Tongue (tissue), 2 donors: ENCODE measurements around the gene CD27. TPM values are rescaled to one million over a fixed set of nuclear protein-coding genes. Genes with fewer than 3 reads are reported as not detected.
"Not testable (repeated sequence)": the region's sequence is repeated elsewhere in the genome, so short reads cannot be mapped to it uniquely, and the experiment has no call there.

Experiments used
- DNase-seq: peaks from one replicate; pipeline ENCODE4 v3.0.0-alpha.2; 2015
- total RNA-seq: library from RNA; depleted of rRNA; stranded (reverse); fragments of >200 nt; gene quantifications from one replicate; pipeline ENCODE4 v1.2.3, GENCODE V29; 2014

The CD27 gene
- total RNA-seq: 0.31 TPM

DNA sequence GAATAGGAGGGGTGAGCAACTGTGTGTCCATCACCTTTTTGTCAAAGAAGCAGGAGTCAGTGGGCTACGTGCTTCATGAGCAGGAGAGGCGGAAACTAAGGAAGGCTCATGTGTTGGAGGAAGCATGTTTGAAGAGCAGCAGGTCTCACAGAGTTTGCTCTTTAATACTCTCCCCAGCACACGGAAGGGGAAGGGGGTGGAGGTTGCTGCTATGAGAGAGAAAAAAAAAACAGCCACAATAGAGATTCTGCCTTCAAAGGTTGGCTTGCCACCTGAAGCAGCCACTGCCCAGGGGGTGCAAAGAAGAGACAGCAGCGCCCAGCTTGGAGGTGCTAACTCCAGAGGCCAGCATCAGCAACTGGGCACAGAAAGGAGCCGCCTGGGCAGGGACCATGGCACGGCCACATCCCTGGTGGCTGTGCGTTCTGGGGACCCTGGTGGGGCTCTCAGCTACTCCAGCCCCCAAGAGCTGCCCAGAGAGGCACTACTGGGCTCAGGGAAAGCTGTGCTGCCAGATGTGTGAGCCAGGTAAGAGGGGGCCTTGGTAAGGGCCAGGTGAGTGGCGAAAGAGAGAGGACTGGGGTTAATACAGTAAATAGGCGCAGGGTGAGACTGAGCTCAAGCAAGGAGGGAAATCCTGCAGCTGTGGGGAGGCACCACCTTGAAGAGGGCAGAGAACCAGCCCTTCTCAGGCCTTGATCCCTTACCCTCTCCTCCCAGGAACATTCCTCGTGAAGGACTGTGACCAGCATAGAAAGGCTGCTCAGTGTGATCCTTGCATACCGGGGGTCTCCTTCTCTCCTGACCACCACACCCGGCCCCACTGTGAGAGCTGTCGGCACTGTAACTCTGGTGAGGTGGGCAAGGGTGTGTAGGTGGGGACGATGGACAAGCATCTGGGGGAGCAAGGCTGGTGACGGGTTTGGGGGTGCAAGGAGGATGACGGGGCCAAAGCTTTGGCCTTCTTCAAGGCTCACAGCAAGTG, at the start of gene CD27:
TSS of gene CD27 (plus strand) at position 252 of the 985 bp plus-strand sequence. CDS start at position 393, 141 bp downstream.
- no peak for DNase-seq

DNA sequence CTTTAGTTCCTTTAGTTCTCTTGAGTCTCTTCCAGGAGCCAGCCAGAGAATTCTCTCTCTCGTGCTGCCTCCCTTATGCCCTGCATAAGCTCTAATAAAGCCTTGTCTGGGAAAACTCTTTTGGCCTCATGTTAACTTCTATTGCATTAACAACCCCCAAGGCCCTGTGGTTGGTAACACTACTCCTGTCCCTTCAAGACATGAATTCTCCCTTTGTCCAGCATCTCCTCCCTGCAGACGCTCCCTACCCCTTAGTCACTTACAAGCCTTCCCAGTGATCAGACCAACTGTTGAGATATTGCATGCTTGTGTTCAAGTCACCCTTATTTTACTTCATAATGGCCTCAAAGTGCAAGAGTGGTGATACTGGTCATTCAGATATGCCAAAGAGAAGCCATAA, 48.7 kb upstream of the CD27 start:
- no peak for DNase-seq

DNA sequence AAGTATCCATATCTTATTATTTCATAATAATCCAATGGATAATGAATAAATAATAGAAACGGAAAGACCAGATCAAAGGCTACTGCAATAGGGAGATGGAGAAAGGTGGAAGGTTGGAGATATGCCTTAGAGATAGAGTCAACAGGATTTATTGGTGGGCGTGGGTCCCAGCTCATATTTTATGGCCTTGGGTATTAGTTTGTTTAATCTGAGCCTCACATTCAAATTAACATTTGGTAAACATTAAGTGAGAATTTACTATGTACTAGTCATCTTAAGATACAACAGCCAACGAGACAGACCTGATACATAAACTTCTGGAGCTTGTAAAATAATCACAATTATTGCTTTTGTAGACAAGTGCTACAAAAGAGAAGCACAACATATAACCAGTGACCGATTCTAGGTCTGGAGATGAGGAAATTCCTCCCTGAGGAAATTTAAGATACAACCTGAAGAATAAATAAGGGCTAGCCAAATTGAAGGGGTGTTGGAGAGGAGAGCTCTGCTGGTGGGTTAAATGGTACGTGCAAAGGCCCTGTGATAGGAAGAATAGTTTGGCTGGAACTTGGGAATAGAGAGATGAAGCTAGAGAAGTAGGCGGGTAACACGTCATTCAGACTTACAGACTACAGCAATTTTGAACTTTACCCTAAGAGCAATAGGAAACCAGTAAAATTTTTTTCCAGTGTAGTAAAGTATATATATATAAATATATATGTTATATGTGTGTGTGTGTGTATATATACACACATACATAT, 44.7 kb upstream of the CD27 start:
- no peak for DNase-seq

DNA sequence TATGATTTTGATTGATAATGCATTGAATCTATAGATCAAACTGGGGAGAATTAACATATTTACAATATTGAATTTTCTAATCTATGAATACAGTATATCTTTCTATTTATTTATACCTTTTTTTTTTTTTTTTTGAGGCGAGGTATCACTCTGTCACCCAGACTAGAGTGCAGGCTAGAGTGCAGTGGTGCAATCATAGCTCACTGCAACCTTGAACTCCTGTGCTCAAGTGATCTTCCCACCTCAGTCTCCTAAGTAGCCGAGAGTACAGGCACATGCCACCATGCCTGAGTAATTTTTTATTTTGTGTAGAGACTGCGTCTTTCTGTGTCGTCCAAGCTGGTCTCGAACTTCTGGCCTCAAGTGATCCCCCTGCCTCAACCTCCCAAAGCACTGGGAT, 40.4 kb upstream of the CD27 start:
- DNase-seq: no peak

DNA sequence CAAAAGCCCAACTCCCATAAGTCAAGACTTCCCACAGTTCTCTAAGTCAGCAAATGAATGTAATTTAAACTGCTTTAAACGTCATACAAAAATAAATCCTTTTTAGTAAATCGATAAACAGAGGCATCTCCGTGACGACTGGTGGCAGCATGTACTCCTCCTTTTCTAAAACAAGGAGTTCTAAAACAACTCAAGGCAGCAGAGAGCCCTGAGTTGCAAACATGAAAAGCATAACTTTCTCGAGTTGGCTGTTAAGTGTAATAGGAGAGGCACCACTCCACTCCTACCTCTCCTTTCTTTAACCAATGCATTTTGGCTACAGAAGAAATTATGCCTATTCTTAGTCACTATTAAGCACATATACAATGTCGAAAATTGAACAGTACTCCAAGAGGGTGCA, 38.8 kb upstream of the CD27 start:
- DNase-seq: no peak

DNA sequence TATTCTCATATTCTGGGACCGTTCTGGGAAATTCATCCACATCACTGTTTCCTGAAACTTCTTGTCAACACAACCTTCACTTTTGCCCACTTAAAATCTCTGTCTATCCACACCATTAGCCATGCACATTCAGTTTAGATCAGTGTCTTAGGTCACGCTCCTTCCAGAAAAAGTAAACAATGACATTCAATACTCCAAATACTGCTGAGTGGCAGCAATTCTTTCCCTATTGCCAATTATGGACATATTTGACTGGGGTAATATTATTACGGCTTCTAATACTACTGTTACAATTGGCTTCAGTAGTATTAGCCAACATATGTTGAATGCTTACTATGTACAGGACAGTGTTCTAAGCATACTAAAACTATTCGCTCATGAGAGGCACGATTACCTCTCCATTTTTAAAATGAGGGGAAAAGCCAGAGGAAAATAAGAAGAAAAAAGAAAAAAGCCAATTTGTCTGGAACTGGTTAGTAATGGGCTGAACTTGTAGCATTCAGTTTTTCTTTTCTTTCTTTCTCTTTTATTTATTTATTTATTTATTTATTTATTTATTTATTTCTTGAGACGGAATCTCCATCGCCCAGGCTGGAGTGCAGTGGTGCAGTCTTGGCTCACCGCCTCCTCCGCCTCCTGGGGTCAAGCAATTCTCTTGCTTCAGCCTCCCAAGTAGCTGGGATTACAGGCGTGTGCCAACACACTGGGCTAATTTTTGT, 37.4 kb upstream of the CD27 start:
- DNase-seq: no peak

DNA sequence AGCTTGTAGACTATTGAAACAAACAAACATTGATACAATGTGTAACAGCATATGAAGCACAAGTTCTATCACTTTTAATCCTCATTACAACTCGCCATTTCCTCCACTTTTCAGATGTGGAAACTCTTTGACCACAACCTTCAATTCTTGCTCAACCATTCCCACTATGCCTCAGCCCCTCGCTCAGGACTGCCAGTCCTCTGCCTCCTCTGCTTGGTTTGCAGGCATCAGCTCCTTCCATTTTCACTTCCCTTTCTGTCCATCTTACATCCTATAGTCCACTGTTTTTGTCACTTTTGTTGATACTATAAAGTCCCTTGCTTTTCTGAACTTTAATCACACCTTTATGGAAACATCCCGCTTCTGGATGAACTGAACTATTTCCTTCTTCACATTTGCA, 28.2 kb upstream of the CD27 start:
- DNase-seq: no peak

DNA sequence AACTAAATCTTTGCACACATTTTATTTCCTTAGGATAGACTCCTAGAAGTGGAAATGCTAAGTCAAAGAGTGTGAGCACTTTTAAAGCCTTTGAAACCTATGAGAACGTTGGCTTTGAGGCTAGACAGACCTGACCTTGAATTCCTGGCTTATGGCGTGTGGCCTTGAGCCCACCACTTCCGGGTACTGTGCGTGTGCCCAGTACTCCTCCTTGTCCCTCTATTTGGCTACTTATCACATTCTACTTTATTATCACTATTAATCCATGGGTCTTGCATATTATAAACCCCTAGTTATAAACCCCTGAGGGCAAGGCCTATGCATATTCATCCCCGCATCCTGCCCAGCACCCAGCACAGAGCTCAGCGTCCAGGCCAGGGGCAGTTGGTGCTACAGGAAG, 26.0 kb upstream of the CD27 start:
- no peak for DNase-seq

DNA sequence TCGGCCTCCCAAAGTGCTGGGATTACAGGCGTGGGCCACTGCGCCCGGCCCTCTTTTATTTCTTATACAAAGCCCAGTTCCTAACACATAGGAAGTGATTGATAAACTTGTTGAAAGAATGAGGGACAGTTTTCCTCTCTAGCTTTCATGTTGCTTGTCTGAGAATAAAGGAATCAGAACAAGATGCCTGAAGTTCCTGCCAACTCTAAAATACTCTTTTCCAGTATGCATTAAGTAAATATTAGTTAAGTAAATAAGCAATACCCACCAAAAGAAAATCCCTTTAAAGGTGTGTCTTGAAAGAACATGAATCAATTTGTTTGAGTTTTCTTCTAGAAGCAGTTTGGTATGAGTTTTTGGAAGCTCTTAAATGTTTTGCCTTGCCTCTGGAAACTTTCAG, 24.4 kb upstream of the CD27 start:
- DNase-seq: peak; percentile 45

DNA sequence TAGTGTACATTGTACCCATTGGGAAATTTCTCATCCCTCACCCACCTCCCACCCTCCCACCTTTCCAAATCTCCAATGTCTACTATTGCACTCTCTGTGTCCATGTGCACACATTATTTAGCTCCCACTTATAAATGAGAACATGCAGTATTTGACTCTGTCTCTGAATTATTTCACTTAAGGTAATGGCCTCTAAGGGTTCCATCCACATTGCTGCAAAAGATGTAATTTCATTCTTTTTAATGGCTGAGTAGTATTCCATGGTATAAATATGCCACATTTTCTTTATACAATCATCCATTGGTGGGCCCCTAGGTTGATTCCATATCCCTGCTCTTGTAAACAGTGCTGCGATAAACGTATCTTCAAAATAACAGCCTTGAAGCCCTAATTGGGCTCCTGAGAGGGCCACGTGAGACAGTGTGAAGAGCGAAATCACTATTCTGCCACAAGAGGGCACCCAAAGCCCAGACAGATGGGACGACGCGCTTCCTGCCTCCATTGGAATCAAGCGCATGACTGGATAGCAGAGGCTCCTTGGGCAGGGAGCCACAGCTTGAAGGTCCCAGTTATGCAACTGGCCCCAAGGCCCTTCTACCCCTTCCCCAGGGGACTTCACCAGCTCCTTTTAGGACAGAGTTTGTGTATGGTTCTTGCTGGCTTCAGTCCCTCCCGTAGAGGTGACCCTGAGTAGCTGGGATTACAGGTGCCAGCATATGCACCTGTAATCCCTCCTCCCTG, 21.3 kb upstream of the CD27 start:
- peak; percentile 95 for DNase-seq

DNA sequence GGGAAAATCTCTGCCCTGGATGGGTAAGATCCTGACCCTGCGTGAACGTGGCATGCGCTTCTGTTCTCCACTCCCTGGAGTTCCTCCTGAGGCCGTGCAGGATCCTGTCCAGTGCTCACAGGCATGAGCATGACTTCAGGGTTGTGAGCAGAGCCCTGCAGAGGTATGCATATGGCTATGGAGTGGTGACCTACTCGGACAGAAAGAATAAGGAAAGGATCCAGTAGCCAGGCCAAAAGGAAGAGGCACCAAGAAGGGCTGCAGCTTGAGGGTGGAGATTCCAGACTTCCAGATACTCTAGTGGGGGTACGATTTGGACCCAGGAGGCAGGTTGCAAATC, 20.8 kb upstream of the CD27 start:
- DNase-seq: no peak

DNA sequence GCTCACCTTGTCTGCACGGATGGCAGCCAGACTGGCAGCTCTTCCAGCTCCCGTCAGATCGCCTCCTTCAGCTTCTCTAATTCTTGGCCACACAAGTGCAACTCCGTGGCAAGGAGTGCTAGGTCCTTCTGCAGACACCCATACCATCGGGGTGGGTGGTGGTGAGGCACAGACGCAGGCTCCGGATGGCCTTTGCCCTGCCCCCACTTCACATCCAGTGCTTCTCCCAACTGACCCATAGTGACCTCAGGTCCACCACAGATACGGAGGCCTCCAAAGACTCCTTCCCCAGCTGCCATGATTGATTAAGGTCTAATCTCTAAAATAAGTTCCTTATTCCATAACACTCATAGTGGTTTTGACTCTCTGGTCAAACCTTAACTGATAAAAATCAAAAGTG, 19.9 kb upstream of the CD27 start:
- no peak for DNase-seq

DNA sequence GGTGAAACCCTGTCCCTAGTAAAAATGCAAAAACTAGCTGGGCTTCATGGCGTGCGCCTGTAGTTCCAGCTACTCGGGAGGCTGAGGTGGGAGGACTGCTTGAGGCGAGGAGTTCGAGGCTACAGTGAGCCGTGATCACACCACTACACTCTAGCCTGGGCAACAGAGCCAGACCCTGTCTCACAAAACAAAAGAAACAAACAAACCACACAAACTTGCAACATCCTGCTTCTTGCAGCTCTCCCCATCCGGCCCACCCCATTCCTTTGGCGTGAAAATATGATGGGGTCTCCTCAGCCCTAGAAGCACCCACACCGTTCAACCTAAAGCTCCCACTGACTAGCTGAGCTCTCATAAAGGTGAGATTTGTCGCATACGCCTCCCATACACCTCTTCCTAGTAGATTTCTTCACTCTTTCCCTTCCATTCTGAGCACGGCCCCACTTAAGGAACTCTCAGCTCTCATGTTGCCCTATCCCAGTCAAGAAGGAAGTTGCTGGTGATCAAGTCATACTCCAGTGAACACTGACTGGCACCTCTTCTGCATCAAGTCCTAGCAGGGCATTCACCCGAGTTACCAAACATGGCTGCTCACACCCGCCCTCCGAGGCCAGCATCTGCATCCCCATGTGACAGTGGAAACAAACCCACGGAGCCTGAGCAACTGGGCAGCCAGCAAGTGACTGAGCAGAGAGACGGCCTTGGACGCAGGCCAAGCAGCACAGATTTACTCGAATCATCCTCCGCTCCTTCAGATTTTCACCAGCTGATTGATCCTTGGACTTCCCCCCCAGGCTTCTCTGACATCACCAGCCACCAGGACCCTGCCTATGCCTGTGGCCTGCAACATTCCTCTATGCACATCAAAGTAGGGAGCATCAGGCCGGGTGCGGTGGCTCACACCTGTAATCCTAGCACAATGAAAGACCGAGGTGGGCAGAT, 18.9 kb upstream of the CD27 start:
- DNase-seq: no peak

DNA sequence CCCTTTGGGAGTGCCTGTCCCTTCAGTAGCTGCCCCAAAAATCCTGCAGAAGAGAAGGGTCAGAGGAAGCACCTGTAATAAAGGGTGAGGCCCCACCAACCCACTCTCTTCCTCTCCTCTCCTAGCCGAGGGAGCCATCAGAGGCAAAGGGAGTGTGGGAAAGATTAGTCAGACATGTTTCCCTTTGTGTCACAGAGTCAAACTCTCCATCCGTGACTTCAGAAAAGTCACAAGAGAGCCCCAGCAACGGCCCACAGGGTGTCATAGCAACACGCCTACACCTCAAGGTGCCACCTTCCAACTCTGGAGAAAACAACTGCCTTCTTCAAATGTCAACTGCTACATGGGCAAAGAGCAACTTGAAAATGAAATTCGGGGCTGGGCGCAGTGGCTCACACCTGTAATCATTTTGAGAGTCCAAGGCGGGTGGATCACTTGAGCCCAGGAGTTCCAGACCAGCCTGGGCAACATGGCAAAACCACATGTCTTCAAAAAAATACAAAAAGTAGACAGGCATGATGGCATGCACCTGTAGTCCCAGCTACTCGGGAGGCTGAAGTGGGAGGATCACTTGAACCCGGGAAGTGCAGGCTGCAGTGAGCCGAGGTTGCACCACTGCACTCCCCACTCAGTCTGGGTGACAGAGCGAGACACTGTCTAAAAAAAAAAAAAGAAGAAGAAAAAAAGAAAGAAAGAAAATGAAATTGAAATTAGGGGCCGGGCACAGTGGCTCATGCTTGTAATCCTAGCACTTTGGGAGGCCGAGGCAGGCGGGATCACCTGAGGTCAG, 17.7 kb upstream of the CD27 start:
- no peak for DNase-seq

DNA sequence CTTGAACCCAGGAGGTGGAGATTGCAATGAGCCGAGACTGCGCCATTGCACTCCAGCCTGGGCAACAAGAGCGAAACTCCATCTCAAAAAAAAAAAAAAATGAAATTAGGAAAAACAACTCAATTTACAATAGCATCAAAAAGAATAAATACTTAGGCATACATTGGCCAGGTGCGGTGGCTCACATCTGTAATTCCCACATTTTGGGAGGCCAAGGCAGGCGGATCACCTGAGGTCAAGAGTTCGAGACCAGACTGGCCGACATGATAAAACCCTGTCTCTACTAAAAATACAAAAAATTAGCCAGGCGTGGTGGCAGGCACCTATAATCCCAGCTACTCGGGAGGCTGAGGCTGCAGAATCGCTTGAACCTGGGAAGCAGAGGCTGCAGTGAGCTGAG, 17.0 kb upstream of the CD27 start:
- DNase-seq: not testable (repeated sequence)

DNA sequence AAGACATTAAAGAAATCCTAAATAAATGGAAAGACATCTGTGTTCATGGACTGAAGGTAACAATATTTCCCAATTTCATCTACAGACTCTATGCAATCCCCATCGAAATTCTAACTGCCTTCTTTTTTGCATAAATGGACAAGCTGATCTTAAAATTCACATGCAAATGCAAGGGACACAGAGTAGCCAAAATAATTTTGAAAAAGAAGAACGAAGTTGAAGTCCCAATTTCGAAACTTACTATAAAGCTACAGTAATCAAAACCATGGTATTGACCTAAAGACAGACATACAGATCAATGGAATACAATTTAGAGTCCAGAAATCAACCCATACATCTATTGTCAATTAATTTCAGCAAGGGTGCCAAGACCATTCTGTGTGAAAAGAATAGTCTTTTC, 16.4 kb upstream of the CD27 start:
- no peak for DNase-seq

DNA sequence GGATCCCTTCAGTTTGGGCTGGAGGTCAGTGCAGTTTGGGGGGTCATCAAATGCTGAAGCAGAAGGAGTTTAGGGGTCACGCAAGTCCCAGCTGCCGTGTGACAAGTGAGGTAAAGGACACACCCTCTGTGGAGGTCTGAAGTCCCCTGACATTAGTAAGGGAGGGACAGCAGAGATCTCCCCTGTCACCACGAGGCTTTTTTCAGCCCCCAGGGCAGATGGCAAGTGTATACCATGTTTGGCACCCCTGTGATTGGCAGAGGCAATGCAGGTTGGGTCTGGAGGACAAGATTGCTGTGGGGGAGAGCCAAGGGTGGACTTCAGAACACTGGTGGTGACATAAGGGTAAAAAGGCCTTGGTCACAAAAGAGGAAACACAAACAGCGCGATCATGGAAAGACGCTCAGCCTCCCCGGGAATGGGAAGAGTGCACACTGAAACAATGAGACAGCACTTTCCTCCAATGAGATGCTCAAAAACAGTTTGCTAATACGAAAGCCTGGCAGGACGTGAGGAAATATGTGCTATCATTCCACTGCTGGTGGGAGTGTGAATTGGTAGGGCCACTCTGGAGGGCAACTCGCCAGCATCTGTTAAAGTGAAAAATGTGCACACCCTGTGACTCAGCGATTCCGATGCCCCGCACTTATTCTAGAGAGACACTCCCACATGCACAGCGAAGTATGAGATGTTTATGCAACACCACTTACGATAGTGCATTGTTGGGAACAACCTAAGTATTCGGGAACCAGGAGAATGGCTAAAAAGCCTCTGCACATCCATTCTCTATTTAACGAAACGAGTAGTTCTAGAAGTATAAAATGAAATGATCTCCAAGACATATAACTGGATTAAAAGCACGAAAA, 14.4 kb upstream of the CD27 start:
- DNase-seq: peak; percentile 83

DNA sequence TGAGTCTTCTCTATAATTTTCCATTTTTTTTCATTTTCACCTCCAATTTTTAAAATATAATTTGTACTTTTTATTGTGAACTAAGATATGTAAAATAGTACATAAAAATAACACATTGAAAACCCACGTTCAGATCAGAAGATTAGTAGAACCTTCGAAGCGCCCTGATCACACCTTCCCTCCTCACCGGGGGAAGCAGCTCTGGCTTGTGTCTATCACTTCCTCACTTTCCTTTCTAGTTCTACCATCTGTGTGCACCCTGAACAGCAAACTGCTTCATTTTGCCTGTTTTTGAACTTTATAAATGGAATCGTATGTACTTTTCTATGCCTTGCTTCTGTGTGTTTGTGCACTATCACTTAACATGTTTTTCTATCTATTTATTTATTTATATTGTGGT, 11.8 kb upstream of the CD27 start:
- DNase-seq: no peak
